Liver (tissue), 9 donors: ENCODE data around the gene EML6. TPM values are rescaled to one million over a fixed set of nuclear protein-coding genes. Genes with fewer than 3 reads are reported as not detected.

Source experiments
- DNase-seq: peaks from one replicate; pipeline ENCODE4 v3.0.0-alpha.2; 2017; ENCODE audit warnings: low spot score
- H3K27ac ChIP-seq, 2 donors: one replicate each; pipeline ENCODE4 v1.7.0; 2013; ENCODE audit warnings: inconsistent platforms in 2 of 2, low read length in 2 of 2, control low read depth in 1 of 2, low read depth in 1 of 2, mild to moderate bottlenecking in 1 of 2
- H3K27me3 ChIP-seq, 4 donors: one replicate each; pipeline versions ENCODE4 v1.6.1 to v1.7.0; 2013; ENCODE audit warnings: low read length in 3 of 4, inconsistent platforms in 1 of 4, mild to moderate bottlenecking in 1 of 4, moderate library complexity in 1 of 4; ENCODE audit not compliant: control insufficient read depth in 4 of 4, insufficient read depth in 4 of 4
- H3K36me3 ChIP-seq, 4 donors: one replicate each; pipeline versions ENCODE4 v1.6.1 to v1.7.0; 2013; ENCODE audit warnings: low read length in 3 of 4, mild to moderate bottlenecking in 3 of 4, low read depth in 1 of 4, moderate library complexity in 1 of 4; ENCODE audit not compliant: control insufficient read depth in 4 of 4, insufficient read depth in 3 of 4
- H3K4me1 ChIP-seq, 4 donors: one replicate each; pipeline versions ENCODE4 v1.6.1 to v1.7.0; 2013; ENCODE audit warnings: low read length in 3 of 4, mild to moderate bottlenecking in 3 of 4, moderate library complexity in 1 of 4; ENCODE audit not compliant: control insufficient read depth in 4 of 4, insufficient read depth in 4 of 4
- H3K4me3 ChIP-seq, 3 donors: one replicate each; pipeline versions ENCODE4 v1.6.1 to v1.7.0; 2013; ENCODE audit warnings: low read length in 3 of 3, control low read depth in 1 of 3, low read depth in 1 of 3, mild to moderate bottlenecking in 1 of 3
- H3K9ac ChIP-seq, 2 donors: one replicate each; pipeline ENCODE4 v1.7.0; 2013; ENCODE audit warnings: low read length in 2 of 2, mild to moderate bottlenecking in 2 of 2, moderate library complexity in 2 of 2, control low read depth in 1 of 2, low read depth in 1 of 2
- H3K9me3 ChIP-seq, 4 donors: one replicate each; pipeline versions ENCODE4 v1.6.1 to v1.7.0; 2013; ENCODE audit warnings: low read length in 3 of 4; ENCODE audit not compliant: control insufficient read depth in 4 of 4
- ATF3 ChIP-seq: IDR thresholded peaks from 2 replicates; pipeline ENCODE4 v1.6.1; 2016; ENCODE audit warnings: antibody characterized with exemption
- CTCF ChIP-seq: fragments of 150-350 bp; IDR thresholded peaks from 2 replicates; pipeline ENCODE4 v1.5.1; 2017; ENCODE audit warnings: improper control_type of control experiment, low read depth, low read length; ENCODE audit not compliant: missing input control
- EGR1 ChIP-seq, 2 donors: IDR thresholded peaks; 2 replicates each; pipeline ENCODE4 v1.6.1; 2016 to 2018; ENCODE audit warnings: antibody characterized with exemption in 2 of 2, low read depth in 2 of 2
- FOXA1 ChIP-seq: IDR thresholded peaks from 2 replicates; pipeline ENCODE4 v1.6.1; 2016; ENCODE audit warnings: antibody characterized with exemption
- FOXA2 ChIP-seq: IDR thresholded peaks from 2 replicates; pipeline ENCODE4 v1.6.1; 2016; ENCODE audit warnings: antibody characterized with exemption
- GABPA ChIP-seq, 2 donors: IDR thresholded peaks in 1 of 2; conservative IDR thresholded peaks in 1 of 2; 2 replicates each; pipeline ENCODE4 v1.6.1; 2016; ENCODE audit warnings: antibody characterized with exemption in 2 of 2, mild to moderate bottlenecking in 1 of 2, moderate library complexity in 1 of 2
- HNF4A ChIP-seq, 2 donors: conservative IDR thresholded peaks; 2 replicates each; pipeline ENCODE4 v1.6.1; 2016; ENCODE audit warnings: antibody characterized with exemption in 2 of 2, mild to moderate bottlenecking in 2 of 2
- HNF4G ChIP-seq: IDR thresholded peaks from 2 replicates; pipeline ENCODE4 v1.6.1; 2016; ENCODE audit warnings: antibody characterized with exemption
- JUND ChIP-seq, 2 donors: IDR thresholded peaks; 2 replicates each; pipeline ENCODE4 v1.6.1; 2016; ENCODE audit warnings: antibody characterized with exemption in 2 of 2
- MAX ChIP-seq: IDR thresholded peaks from 2 replicates; pipeline ENCODE4 v1.6.1; 2016; ENCODE audit warnings: antibody characterized with exemption
- NR2F2 ChIP-seq: IDR thresholded peaks from 2 replicates; pipeline ENCODE4 v1.6.1; 2016; ENCODE audit warnings: antibody characterized with exemption
- RAD21 ChIP-seq, 2 donors: IDR thresholded peaks; 2 replicates each; pipeline ENCODE4 v1.6.1; 2016; ENCODE audit warnings: antibody characterized with exemption in 2 of 2, mild to moderate bottlenecking in 2 of 2
- REST ChIP-seq: IDR thresholded peaks from 2 replicates; pipeline ENCODE4 v1.6.1; 2016; ENCODE audit warnings: antibody characterized with exemption, mild to moderate bottlenecking
- RXRA ChIP-seq, 2 donors: IDR thresholded peaks; 2 replicates each; pipeline ENCODE4 v1.6.1; 2017 to 2018; ENCODE audit warnings: antibody characterized with exemption in 2 of 2, mild to moderate bottlenecking in 1 of 2
- SP1 ChIP-seq: IDR thresholded peaks from 2 replicates; pipeline ENCODE4 v1.6.1; 2018; ENCODE audit warnings: antibody characterized with exemption, mild to moderate bottlenecking
- TAF1 ChIP-seq: conservative IDR thresholded peaks from 2 replicates; pipeline ENCODE4 v1.6.1; 2016; ENCODE audit warnings: antibody characterized with exemption, mild to moderate bottlenecking
- YY1 ChIP-seq: IDR thresholded peaks from 2 replicates; pipeline ENCODE4 v1.6.1; 2016; ENCODE audit warnings: antibody characterized with exemption, mild to moderate bottlenecking
- WGBS: extraction: QIAGEN DNeasy Blood & Tissue Kit; methylation state at CpG from one replicate; pipeline ENCODE4 v1.1.7; 2013; 5-methylcytosine and 5-hydroxymethylcytosine counted together
- polyA plus RNA-seq, 2 donors: library from polyadenylated mRNA; stranded (reverse) in 1 of 2; unstranded in 1 of 2; fragments of 200-250 nt in 1 of 2; fragments of >200 nt in 1 of 2; fragmentation: Nextera tagmentation in 1 of 2; extraction: Ambion mirVana in 1 of 2; gene quantifications; one replicate each; pipeline versions ENCODE4 v1.2.1 to v1.2.3, GENCODE V29; 2013 to 2015
- total RNA-seq, 2 donors: library from RNA; depleted of rRNA; stranded (reverse); fragments of >200 nt; gene quantifications; one replicate each; pipeline ENCODE4 v1.2.3, GENCODE V29; 2014
- TF ChIP-seq, protein P1 (sequence below): IDR thresholded peaks from 2 replicates; pipeline ENCODE4 v1.6.1; 2016; ENCODE audit warnings: antibody characterized with exemption
- donor health status: healthy.
- donor health status: healthy.
- donor health status: healthy.
- donor health status: healthy.
- donor health status: healthy.

Gene EML6
- total and polyA plus RNA-seq, 4 donors: 0.33 to 3.0 (median 1.4) TPM

DNA sequence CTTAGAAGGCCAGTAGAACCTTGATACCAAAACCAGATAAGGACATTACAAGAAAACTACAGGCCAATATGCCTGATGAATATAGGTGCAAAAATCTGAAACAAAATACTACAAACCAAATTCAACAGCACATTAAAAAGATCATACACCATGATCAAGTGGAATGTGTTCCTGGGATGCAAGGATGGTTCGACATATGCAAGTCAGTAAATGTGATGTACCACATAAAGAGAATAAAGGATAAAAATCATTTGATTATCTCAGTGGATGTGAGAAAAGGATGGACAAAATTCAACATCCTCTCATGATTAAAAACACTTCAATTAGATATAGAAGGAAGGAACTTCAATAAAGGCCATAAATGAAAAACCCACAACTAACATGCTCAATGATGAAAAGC lies 197.2 kb downstream of the EML6 start:
- Histone ChIP-seq H3K27ac (no peak overlapping the region), H3K9ac (no peak overlapping the region), H3K9me3 (no peaks in the 10 kb centered on the region), H3K4me1 (no peaks in the 10 kb centered on the region), H3K36me3 (no peaks in the 10 kb centered on the region), H3K4me3 (no peak overlapping the region), H3K27me3 (no peaks in the 10 kb centered on the region)
- no peak for TF ChIP-seq TAF1
- TF ChIP-seq FOXA1: no peak
- TF ChIP-seq RXRA (IDR thresholded peaks at IDR 0.05): no peak
- no peak for TF ChIP-seq ATF3
- TF ChIP-seq HNF4A (conservative IDR thresholded peaks at IDR 0.05): no peak
- TF ChIP-seq SP1: no peak
- no peak for TF ChIP-seq JUND (IDR thresholded peaks at IDR 0.05)
- no peak for TF ChIP-seq GABPA (IDR thresholded peaks at IDR 0.05 in 1 of 2, conservative IDR thresholded peaks at IDR 0.05 in 1 of 2)
- no peak for TF ChIP-seq EGR1 (IDR thresholded peaks at IDR 0.05; ENCODE audit: low read depth in 2 of 2)
- TF ChIP-seq CTCF: no peak
- no peak for TF ChIP-seq RAD21 (IDR thresholded peaks at IDR 0.05)
- no peak for TF ChIP-seq YY1
- TF ChIP-seq HNF4G: no peak
- no peak for TF ChIP-seq REST
- no peak for TF ChIP-seq FOXA2
- no peak for TF ChIP-seq MAX
- TF ChIP-seq NR2F2: no peak
- TF ChIP-seq, protein P1, sequence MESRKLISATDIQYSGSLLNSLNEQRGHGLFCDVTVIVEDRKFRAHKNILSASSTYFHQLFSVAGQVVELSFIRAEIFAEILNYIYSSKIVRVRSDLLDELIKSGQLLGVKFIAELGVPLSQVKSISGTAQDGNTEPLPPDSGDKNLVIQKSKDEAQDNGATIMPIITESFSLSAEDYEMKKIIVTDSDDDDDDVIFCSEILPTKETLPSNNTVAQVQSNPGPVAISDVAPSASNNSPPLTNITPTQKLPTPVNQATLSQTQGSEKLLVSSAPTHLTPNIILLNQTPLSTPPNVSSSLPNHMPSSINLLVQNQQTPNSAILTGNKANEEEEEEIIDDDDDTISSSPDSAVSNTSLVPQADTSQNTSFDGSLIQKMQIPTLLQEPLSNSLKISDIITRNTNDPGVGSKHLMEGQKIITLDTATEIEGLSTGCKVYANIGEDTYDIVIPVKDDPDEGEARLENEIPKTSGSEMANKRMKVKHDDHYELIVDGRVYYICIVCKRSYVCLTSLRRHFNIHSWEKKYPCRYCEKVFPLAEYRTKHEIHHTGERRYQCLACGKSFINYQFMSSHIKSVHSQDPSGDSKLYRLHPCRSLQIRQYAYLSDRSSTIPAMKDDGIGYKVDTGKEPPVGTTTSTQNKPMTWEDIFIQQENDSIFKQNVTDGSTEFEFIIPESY: no peak
- no peak for DNase-seq
- WGBS: 95% methylated on average over 1 of the region's 1 CpG
